ENCODE data around the gene FLACC1.
"Not testable (repeated sequence)": the region's sequence is repeated elsewhere in the genome, so short reads cannot be mapped to it uniquely, and the experiment has no call there.

FLACC1 gene

DNA sequence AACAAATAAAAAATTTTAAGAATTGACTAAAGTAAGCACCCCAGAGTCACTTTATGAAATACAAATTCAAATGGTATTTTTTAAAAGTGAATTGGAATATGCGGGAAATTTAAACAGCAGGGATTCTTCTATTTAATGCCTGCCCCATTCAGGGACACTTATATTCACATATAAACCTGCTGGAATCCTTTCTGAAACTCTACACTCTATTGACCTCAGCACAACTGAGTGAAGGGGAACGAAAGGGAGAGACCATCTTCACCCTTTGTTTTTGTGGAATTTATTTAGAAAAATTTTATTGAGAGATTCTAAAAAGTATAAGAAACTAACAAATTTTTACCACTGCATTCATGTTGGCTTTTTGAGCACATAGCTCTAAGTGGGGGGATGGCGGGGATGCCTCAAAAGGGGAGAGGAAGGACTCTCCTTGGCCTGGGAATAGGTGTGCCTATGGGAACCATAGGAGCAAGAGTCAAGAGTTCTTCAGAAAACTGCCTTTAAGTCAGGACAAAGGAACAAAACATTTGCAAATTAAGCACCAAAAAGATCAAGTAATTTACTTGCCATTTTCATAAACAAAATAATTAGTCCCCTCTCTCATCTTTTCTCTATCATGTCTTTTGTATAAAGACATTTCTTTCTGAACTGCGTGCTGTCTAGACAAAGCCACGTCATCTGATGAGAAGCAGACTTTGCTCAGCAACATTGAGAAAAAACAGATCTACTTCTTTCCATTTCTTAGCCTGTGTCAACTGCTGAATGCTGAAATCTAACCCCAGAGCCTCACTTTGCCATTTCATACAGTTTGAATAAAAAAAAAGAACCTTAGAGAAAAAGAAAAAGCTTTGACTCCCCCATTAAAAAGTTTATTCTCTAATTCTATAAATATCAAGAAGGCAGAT is 21.6 kb upstream of the FLACC1 start:
- H3K9me3 ChIP-seq = peaks cover 28% of the 10 kb centered on the region
- H3K4me1 ChIP-seq = no peaks in the 10 kb centered on the region
- H3K36me3 ChIP-seq = peaks cover 32% of the 10 kb centered on the region
- H3K27me3 ChIP-seq = no peaks in the 10 kb centered on the region
- no peak overlapping the region for H3K27ac ChIP-seq
- TF ChIP-seq Cebpa-rat (IDR thresholded peaks at IDR 0.05) = no peak
- no peak overlapping the region for H3K9ac ChIP-seq
- no peak overlapping the region for H3K4me3 ChIP-seq
- H3K4me2 ChIP-seq = no peak overlapping the region
- no peaks in the 10 kb centered on the region for H4K20me1 ChIP-seq

DNA sequence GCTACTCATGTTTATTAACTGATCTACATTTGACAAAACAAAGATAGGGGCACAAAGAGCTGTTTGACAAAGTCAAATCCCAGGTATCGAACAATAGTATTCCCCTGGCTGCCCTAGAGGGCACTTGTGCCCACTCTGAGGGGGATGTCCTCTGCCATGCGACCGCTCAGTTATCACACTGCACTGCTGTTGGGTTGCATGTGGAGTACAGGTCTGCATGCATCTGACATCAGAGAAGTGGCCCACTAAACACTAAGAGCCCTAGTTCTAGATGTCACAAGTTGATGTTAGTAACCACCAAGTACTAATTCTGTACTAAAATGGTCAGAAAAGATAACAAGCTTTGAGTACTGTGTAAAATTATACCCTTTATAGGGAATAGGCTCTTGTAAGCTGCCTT is 20.1 kb upstream of the FLACC1 start:
- Histone ChIP-seq H3K4me2 (no peak overlapping the region), H3K4me3 (no peak overlapping the region), H3K36me3 (peaks cover 23% of the 10 kb centered on the region), H3K4me1 (no peaks in the 10 kb centered on the region), H4K20me1 (no peaks in the 10 kb centered on the region), H3K9me3 (peaks cover 28% of the 10 kb centered on the region), H3K27ac (no peak overlapping the region), H3K27me3 (no peaks in the 10 kb centered on the region), H3K9ac (no peak overlapping the region)
- no peak for TF ChIP-seq Cebpa-rat (IDR thresholded peaks at IDR 0.05)

DNA sequence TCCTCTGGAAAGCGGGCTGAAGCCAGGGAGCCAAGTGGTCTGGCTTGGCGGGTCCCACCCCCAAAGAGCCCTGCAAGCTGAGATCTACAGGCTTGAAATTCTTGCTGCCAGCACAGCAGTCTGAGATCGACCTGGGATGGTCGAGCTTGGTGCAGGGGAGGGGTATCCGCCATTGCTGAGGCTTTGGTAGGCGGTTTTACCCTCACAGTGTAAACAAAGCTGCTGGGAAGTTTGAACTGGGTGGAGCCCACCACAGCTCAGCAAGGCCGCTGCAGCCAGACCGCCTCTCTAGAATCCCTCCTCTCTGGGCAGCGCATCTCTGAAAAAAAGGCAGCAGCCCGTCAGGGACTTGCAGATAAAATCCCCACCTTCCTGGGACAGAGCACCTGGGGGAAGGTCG is 12.6 kb upstream of the FLACC1 start:
- Histone ChIP-seq H3K9ac (no peak overlapping the region), H3K4me3 (no peak overlapping the region), H3K4me2 (no peak overlapping the region), H4K20me1 (no peaks in the 10 kb centered on the region), H3K9me3 (peaks cover 47% of the 10 kb centered on the region), H3K4me1 (peaks cover 6% of the 10 kb centered on the region), H3K36me3 (peaks cover 16% of the 10 kb centered on the region), H3K27me3 (no peaks in the 10 kb centered on the region), H3K27ac (no peak overlapping the region)
- no peak for TF ChIP-seq Cebpa-rat (IDR thresholded peaks at IDR 0.05)

- not testable (repeated sequence) for H4K20me1 ChIP-seq, H3K27me3 ChIP-seq
- peaks cover 43% of the 10 kb centered on the region for H3K9me3 ChIP-seq
These were observed 12.2 kb upstream of the FLACC1 start for GRCh38 chr2:201369318-201369717.

DNA sequence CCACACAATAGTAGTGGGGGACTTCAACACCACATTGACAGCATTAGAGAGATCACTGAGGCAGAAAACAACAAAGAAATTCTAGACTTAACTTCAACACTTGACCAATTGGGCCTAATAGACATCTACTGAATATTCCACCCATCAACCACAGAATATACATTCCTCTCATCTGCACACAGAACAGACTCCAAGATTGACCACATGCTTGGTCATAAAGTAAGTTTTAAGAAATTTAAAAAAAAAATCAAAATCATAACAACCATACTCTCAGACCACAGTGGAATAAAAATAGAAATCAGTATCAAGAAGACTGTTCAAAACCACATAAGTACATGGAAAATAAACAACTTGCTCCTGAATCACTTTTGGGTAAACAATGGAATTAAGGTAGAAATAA is 9.0 kb upstream of the FLACC1 start:
- H3K4me2 ChIP-seq = no peak overlapping the region
- no peak overlapping the region for H3K27ac ChIP-seq
- peaks cover 6% of the 10 kb centered on the region for H3K4me1 ChIP-seq
- no peak overlapping the region for H3K4me3 ChIP-seq
- peaks cover 49% of the 10 kb centered on the region for H3K9me3 ChIP-seq
- H3K36me3 ChIP-seq = peaks cover 33% of the 10 kb centered on the region
- no peak for TF ChIP-seq Cebpa-rat (IDR thresholded peaks at IDR 0.05)
- no peaks in the 10 kb centered on the region for H3K27me3 ChIP-seq
- H3K9ac ChIP-seq = no peak overlapping the region
- no peaks in the 10 kb centered on the region for H4K20me1 ChIP-seq

More at GRCh38 chr2:201369318-201369717, 12.2 kb upstream of the FLACC1 start:
- H3K9ac ChIP-seq, H3K4me1 ChIP-seq, H3K4me2 ChIP-seq, H3K4me3 ChIP-seq, H3K27ac ChIP-seq: not testable (repeated sequence)
- H3K36me3 ChIP-seq = peaks cover 16% of the 10 kb centered on the region

- H3K4me2 ChIP-seq = no peak overlapping the region
- no peak overlapping the region for H3K9ac ChIP-seq
- peaks cover 36% of the 10 kb centered on the region for H3K9me3 ChIP-seq
- no peak overlapping the region for H3K27ac ChIP-seq
- no peaks in the 10 kb centered on the region for H4K20me1 ChIP-seq
- H3K27me3 ChIP-seq = no peaks in the 10 kb centered on the region
- H3K4me1 ChIP-seq = peaks cover 6% of the 10 kb centered on the region
- peaks cover 23% of the 10 kb centered on the region for H3K36me3 ChIP-seq
- no peak overlapping the region for H3K4me3 ChIP-seq
- no peak for TF ChIP-seq Cebpa-rat (IDR thresholded peaks at IDR 0.05)
These were observed 6.9 kb upstream of the FLACC1 start for GRCh38 chr2:201363857-201364560.

DNA sequence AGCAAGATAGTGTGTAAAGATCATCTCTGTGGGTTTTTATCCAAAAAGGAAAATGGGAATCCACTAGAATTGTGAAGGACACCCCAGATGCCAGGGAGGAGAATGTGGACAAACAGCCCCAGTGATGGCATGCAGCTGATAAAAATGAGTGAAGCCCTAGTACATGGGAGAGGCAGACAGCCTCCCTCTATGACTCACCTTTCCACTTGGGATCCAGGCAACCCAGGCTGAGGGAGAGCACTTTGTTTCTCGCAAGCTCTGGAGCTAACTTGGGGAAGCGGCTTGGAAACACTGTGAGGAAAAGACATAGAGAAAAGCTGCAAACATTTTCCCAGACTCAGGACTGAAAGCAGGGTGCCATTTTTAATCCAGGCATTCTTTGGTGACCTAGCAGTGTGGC is 5.3 kb upstream of the FLACC1 start:
- H3K9ac ChIP-seq = no peak overlapping the region
- H3K4me2 ChIP-seq = no peak overlapping the region
- TF ChIP-seq Cebpa-rat (IDR thresholded peaks at IDR 0.05) = no peak
- H3K36me3 ChIP-seq = peaks cover 25% of the 10 kb centered on the region
- H3K27ac ChIP-seq = no peak overlapping the region
- H3K9me3 ChIP-seq = peaks cover 19% of the 10 kb centered on the region
- H3K4me3 ChIP-seq = no peak overlapping the region
- no peaks in the 10 kb centered on the region for H3K27me3 ChIP-seq
- peaks cover 6% of the 10 kb centered on the region for H3K4me1 ChIP-seq
- no peaks in the 10 kb centered on the region for H4K20me1 ChIP-seq

- H3K27me3 ChIP-seq = no peaks in the 10 kb centered on the region
- H3K9me3 ChIP-seq = peaks cover 16% of the 10 kb centered on the region
- H3K4me3 ChIP-seq = no peak overlapping the region
- no peak overlapping the region for H3K9ac ChIP-seq
- H3K36me3 ChIP-seq = peaks cover 25% of the 10 kb centered on the region
- no peak for TF ChIP-seq Cebpa-rat (IDR thresholded peaks at IDR 0.05)
- no peak overlapping the region for H3K4me2 ChIP-seq
- H4K20me1 ChIP-seq = no peaks in the 10 kb centered on the region
- H3K27ac ChIP-seq = no peak overlapping the region
- H3K4me1 ChIP-seq = peaks cover 4% of the 10 kb centered on the region
These were observed 4.1 kb upstream of the FLACC1 start for GRCh38 chr2:201361078-201361733.

GRCh38 chr2:201360256-201360655 is 3.1 kb upstream of the FLACC1 start:
- Histone ChIP-seq H3K4me2 (no peak overlapping the region), H3K4me3 (no peak overlapping the region), H3K27me3 (no peaks in the 10 kb centered on the region), H3K9me3 (peaks cover 16% of the 10 kb centered on the region), H3K27ac (no peak overlapping the region), H4K20me1 (no peaks in the 10 kb centered on the region), H3K9ac (no peak overlapping the region), H3K4me1 (no peaks in the 10 kb centered on the region), H3K36me3 (peaks cover 25% of the 10 kb centered on the region)
- TF ChIP-seq Cebpa-rat (IDR thresholded peaks at IDR 0.05) = no peak

DNA sequence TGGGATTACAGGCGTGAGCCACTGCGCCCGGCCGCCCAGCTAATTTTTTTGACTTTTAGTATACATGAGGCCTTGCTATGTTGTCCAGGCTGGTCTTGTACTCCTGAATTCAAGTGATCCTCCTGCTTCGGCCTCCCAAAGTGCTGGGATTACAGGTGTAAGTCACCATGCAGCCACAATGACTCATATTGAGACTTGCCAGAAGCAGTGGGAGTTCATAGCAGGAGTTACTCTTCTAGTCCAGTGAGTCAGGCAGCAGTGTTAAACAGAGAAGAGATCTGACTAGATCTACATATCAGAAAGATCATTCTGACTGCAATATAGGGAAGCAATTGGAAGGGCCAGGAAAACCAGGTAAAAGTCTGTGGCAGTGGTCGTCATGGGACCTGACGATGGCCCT is 1.5 kb upstream of the FLACC1 start:
- Histone ChIP-seq H3K4me1 (no peaks in the 10 kb centered on the region), H3K36me3 (peaks cover 21% of the 10 kb centered on the region), H3K9ac (no peak overlapping the region), H4K20me1 (no peaks in the 10 kb centered on the region), H3K9me3 (peaks cover 15% of the 10 kb centered on the region), H3K27me3 (no peaks in the 10 kb centered on the region), H3K4me2 (no peak overlapping the region), H3K4me3 (no peak overlapping the region), H3K27ac (no peak overlapping the region)
- no peak for TF ChIP-seq Cebpa-rat (IDR thresholded peaks at IDR 0.05)
